Stimulated activated CD4-positive, alpha-beta T cell treated with anti-CD3 and anti-CD28 coated beads, TNF-alpha, amount 100 ng/mL, for 4 hours (primary cell): ENCODE measurements around the gene TRMU.

Source experiments
- DNase-seq, 3 experiments: peaks; one replicate each; pipeline ENCODE4 v3.0.0-alpha.2; 2020; ENCODE audit warnings: low read depth in 3 of 3

The TRMU gene

GRCh38 chr22:46335201-46336118, at the start of gene TRMU:
Gene TRMU, plus strand, starts transcription at chr22:46335714. Its CDS starts 51 bp downstream, at chr22:46335765.
- peak; percentile 41 to 70 (median 42) for DNase-seq

- no peak for DNase-seq
These were observed 49.5 kb upstream of the TRMU start for GRCh38 chr22:46286006-46286405.

GRCh38 chr22:46286941-46287872, 48.3 kb upstream of the TRMU start:
- DNase-seq: no peak

- DNase-seq: no peak
These were observed 47.4 kb upstream of the TRMU start for GRCh38 chr22:46287873-46288751.

GRCh38 chr22:46288846-46289243, 46.7 kb upstream of the TRMU start:
- DNase-seq: no peak

- DNase-seq: no peak
These were observed 46.1 kb upstream of the TRMU start for GRCh38 chr22:46289244-46289891.

- no peak for DNase-seq
These were observed 45.2 kb upstream of the TRMU start for GRCh38 chr22:46290121-46290842.

- no peak for DNase-seq
These were observed 44.4 kb upstream of the TRMU start for GRCh38 chr22:46290843-46291785.

GRCh38 chr22:46292173-46292572, 43.3 kb upstream of the TRMU start:
- DNase-seq: no peak

GRCh38 chr22:46292732-46293131, 42.8 kb upstream of the TRMU start:
- DNase-seq: no peak

- DNase-seq: no peak
These were observed 41.8 kb upstream of the TRMU start for GRCh38 chr22:46293577-46294260.

GRCh38 chr22:46294784-46295183, 40.7 kb upstream of the TRMU start:
- DNase-seq: no peak

GRCh38 chr22:46295277-46295971, 40.1 kb upstream of the TRMU start:
- no peak for DNase-seq

- DNase-seq: peak; percentile 90 to 94 (median 91)
These were observed 39.0 kb upstream of the TRMU start, which contains the start of gene GTSE1 for GRCh38 chr22:46296257-46297150. Gene GTSE1, plus strand, starts transcription at chr22:46296870. Its CDS starts 531 bp downstream, at chr22:46297401.

- no peak for DNase-seq
These were observed 38.2 kb upstream of the TRMU start for GRCh38 chr22:46297151-46297812.

- DNase-seq: no peak
These were observed 36.4 kb upstream of the TRMU start for GRCh38 chr22:46299101-46299500.
